ENCODE data around the gene USE1. TPM values are rescaled to one million over a fixed set of nuclear protein-coding genes. Genes with fewer than 3 reads are reported as not detected.
"Not testable (repeated sequence)": the region's sequence is repeated elsewhere in the genome, so short reads cannot be mapped to it uniquely, and the experiment has no call there.

The USE1 gene
- total and polyA plus RNA-seq, 8 donors, result 23.1 to 40.9 (median 31.6) TPM

DNA sequence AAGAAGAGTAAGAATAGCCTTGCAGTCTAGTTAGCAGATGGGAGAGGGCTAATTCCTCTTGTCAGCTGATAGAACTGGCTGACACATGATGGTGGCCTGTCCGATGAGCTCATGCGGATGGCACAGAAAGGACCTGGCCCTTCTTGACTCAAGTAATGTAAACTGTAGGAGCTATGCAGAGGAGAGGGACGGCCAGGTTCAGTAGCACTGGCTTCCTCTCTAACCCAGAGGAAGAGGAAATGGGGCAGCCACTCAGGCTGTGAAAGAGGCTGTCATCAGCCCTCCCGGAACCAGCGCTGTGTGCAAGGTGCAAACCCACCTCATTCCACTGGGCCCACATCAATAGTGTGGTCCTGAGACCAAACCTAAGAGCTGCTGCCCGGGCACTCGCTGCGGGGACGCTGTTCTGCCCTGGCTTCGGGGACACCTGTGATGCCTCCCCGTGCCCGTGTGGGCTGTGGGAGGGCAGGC is 30.8 kb upstream of the USE1 start:
- peaks cover 0 to 21% of the 10 kb centered on the region in 2 donors for H3K4me1 ChIP-seq
- H3K27me3 ChIP-seq, result no peaks in the 10 kb centered on the region
- H3K27ac ChIP-seq, result peak overlapping the region in 1 of 2 donors; percentile 55
- H3K4me3 ChIP-seq, result no peak overlapping the region
- DNase-seq (no peak), ATAC-seq (peak; percentile 20)
- H3K9me3 ChIP-seq, result no peaks in the 10 kb centered on the region
- intact Hi-C loops (cut with DNase I), result no loop called here
- H3K36me3 ChIP-seq, result peaks cover 0 to 93% of the 10 kb centered on the region in 2 donors
- TF ChIP-seq, protein P1, sequence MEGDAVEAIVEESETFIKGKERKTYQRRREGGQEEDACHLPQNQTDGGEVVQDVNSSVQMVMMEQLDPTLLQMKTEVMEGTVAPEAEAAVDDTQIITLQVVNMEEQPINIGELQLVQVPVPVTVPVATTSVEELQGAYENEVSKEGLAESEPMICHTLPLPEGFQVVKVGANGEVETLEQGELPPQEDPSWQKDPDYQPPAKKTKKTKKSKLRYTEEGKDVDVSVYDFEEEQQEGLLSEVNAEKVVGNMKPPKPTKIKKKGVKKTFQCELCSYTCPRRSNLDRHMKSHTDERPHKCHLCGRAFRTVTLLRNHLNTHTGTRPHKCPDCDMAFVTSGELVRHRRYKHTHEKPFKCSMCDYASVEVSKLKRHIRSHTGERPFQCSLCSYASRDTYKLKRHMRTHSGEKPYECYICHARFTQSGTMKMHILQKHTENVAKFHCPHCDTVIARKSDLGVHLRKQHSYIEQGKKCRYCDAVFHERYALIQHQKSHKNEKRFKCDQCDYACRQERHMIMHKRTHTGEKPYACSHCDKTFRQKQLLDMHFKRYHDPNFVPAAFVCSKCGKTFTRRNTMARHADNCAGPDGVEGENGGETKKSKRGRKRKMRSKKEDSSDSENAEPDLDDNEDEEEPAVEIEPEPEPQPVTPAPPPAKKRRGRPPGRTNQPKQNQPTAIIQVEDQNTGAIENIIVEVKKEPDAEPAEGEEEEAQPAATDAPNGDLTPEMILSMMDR (IDR thresholded peaks at IDR 0.05), result no peak

DNA sequence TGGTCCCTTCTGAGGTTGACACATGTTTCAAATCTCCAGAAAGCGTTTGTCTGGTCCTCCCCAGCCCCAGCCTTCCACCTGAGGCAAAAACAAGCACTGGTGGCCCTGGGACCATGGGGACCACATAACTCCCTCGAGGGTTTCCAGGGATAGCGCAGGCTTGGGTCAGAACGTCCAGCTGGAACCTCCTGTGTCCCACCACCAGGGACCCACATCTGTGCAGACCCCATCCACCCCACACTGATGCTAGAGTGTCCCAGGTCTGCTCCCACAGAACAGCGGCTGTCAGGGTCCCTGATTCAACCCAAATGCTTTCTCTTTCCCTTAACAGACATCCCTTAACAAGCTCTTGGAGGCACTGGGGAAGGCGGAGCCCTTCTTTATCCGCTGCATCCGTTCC is 29.6 kb upstream of the USE1 start:
- Histone ChIP-seq H3K4me1 (peaks cover 0 to 21% of the 10 kb centered on the region in 2 donors), H3K27ac (no peak overlapping the region), H3K27me3 (no peaks in the 10 kb centered on the region), H3K4me3 (no peak overlapping the region), H3K36me3 (peaks cover 0 to 95% of the 10 kb centered on the region in 2 donors), H3K9me3 (no peaks in the 10 kb centered on the region)
- DNase-seq (no peak), ATAC-seq (no peak)
- TF ChIP-seq, protein P1 (IDR thresholded peaks at IDR 0.05), result no peak
- intact Hi-C loops (cut with DNase I), result no loop called here

DNA sequence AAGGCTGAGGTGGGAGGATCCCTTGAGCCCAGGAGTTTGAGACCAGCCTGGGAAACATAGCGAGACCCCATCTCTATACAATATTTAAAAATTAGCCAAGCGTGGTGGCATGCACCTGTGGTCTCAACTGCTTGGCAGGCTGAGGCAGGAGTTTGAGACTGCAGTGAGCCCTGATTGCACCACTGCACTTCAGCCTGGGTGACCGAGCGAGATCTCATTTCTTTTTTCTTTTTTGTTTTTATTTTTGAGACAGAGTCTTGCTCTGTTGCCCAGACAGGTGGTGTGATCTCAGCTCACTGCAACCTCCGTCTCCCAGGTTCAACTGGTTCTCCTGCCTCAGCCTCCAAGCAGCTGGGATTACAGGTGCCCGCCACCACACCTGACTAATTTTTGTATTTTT is 23.4 kb upstream of the USE1 start:
- H3K9me3 ChIP-seq; H3K4me1 ChIP-seq; DNase-seq; H3K27ac ChIP-seq; H3K27me3 ChIP-seq; ATAC-seq; intact Hi-C loops (cut with DNase I); H3K4me3 ChIP-seq: not testable (repeated sequence)
- H3K36me3 ChIP-seq, result peaks cover 0 to 100% of the 10 kb centered on the region in 2 donors

DNA sequence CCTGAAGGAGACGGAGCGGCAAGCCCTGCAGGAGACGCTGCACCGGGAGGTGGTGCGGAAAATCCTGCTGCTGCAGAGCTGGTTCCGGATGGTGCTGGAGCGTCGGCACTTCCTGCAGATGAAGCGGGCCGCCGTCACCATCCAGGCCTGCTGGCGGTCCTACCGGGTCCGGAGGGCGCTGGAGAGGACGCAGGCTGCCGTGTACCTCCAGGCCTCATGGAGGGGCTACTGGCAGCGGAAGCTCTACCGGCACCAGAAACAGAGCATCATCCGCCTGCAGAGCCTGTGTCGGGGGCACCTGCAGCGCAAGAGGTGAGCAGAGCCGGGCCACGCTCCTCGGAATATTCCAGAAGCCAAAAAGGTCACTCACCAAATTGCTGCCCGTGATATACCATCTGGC is 22.4 kb upstream of the USE1 start:
- no peaks in the 10 kb centered on the region for H3K9me3 ChIP-seq
- H3K27me3 ChIP-seq, result no peaks in the 10 kb centered on the region
- no peak overlapping the region for H3K4me3 ChIP-seq
- TF ChIP-seq, protein P1 (IDR thresholded peaks at IDR 0.05), result no peak
- ATAC-seq (no peak), DNase-seq (peak in 1 of 4 donors; percentile 47)
- intact Hi-C loops (cut with DNase I), result no loop called here
- no peaks in the 10 kb centered on the region for H3K4me1 ChIP-seq
- H3K27ac ChIP-seq, result no peak overlapping the region
- peaks cover 0 to 100% of the 10 kb centered on the region in 2 donors for H3K36me3 ChIP-seq

DNA sequence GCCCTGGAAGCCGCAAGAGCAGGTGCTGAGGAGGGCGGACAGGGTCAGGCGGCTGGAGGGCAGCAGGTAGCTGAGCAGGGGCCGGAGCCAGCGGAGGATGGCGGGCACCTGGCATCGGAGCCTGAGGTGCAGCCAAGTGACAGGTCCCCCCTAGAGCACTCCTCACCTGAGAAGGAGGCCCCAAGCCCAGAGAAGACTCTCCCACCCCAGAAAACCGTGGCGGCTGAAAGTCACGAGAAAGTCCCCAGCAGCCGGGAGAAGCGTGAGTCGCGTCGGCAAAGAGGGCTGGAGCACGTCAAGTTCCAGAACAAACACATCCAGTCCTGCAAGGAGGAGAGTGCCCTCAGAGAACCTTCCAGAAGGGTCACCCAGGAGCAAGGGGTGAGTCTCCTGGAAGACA is 20.5 kb upstream of the USE1 start:
- intact Hi-C loops (cut with DNase I), result no loop called here
- no peaks in the 10 kb centered on the region for H3K4me1 ChIP-seq
- TF ChIP-seq, protein P1 (IDR thresholded peaks at IDR 0.05), result no peak
- no peaks in the 10 kb centered on the region for H3K9me3 ChIP-seq
- no peak for ATAC-seq
- no peak overlapping the region for H3K4me3 ChIP-seq
- H3K27me3 ChIP-seq, result no peaks in the 10 kb centered on the region
- no peak overlapping the region for H3K27ac ChIP-seq
- peaks cover 0 to 100% of the 10 kb centered on the region in 2 donors for H3K36me3 ChIP-seq
- DNase-seq, result peak in 1 of 4 donors; percentile 59

DNA sequence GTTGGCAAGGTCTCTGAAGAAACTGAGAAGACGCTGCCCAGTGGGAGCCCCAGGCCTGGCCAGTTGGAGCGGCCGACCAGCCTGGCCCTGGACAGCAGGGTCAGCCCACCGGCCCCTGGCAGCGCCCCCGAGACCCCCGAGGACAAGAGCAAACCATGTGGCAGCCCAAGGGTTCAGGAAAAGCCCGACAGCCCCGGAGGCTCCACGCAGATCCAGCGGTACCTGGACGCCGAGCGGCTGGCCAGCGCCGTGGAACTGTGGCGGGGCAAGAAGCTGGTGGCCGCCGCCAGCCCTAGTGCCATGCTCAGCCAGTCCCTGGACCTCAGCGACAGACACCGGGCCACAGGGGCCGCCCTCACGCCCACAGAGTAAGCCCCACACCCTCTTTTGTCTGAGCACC is 20.1 kb upstream of the USE1 start:
- Histone ChIP-seq H3K27ac (no peak overlapping the region), H3K36me3 (peaks cover 0 to 100% of the 10 kb centered on the region in 2 donors), H3K4me1 (no peaks in the 10 kb centered on the region), H3K4me3 (no peak overlapping the region), H3K9me3 (no peaks in the 10 kb centered on the region), H3K27me3 (no peaks in the 10 kb centered on the region)
- TF ChIP-seq, protein P1 (IDR thresholded peaks at IDR 0.05), result no peak
- DNase-seq, result peak in 1 of 4 donors; percentile 73
- intact Hi-C loops (cut with DNase I), result no loop called here
- ATAC-seq, result no peak

Data from left lung (tissue), 10 donors.